HG02981 (cell line): ENCODE measurements around the gene MICOS13.
"Not testable (repeated sequence)": the region's sequence is repeated elsewhere in the genome, so short reads cannot be mapped to it uniquely, and the experiment has no call there.

Experiments
- ATAC-seq: cut with Tn5 transposase; IDR thresholded peaks from one replicate; pipeline ENCODE4 v1.9.1; 2021; ENCODE audit warnings: mild to moderate bottlenecking, moderate library complexity; ENCODE audit not compliant: unreplicated experiment

The MICOS13 gene

DNA sequence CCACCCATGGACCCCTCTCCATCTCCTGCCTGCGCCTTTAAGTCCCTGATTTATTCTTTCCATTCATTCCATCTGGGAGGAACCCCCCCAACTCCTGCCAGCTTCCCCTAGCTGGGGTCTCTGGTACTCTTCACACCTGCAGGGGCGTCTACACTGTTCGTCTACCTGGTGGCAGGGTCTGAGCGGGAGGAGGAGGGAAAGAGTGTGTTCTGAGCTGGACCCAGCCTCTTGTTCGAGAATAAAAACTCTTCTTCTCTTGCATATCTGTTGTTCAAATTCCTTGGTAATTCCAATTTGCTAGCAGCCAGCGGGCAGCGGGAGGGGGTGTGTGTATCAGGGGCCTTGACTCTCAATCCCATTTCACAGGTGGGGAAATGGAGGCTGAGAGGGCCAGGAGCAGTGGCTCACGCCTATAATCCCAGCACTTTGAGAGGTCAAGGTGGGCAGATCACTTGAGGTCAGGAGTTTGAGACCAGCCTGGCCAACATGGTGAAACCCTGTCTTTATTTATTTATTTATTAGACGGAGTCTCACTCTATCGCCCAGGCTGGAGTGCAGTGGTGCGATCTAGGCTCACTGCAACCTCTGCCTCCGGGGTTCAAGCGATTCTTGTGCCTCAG, 8.1 kb upstream of the MICOS13 start:
- not testable (repeated sequence) for ATAC-seq

DNA sequence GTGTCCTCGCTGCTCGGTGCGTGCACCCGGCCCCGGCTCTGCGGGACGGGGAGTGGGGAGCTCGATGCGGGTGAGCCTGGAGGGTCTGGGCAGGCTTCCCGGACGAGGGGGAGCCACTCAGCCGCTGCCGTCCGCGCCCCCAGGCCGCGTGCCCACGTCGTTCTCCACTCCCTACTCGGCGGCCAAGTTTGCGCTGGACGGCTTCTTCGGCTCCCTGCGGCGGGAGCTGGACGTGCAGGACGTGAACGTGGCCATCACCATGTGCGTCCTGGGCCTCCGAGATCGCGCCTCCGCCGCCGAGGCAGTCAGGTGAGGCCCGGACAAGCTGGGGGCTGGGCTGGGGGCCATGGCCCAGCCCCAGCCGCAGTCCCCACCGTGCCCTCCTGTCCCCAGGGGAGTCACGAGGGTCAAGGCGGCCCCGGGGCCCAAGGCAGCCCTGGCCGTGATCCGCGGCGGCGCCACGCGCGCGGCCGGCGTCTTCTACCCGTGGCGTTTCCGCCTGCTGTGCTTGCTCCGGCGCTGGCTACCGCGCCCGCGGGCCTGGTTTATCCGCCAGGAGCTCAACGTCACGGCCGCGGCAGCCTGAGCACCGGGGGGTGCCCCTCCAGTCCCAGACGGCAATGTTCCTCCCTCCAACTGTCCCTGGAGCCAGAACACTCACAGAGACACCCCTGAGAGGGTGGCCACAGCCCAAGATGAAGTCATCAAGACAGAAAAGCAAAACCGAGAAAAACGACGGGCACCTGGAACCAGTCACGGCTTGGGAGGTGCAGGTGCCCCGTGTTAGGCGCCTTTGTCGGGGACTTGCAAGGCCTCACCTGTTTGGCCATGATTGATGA, 7.3 kb upstream of the MICOS13 start:
- ATAC-seq: no peak

- ATAC-seq: peak; percentile 49
These were observed 6.5 kb upstream of the MICOS13 start for GRCh38 chr19:5686647-5687359.

- no peak for ATAC-seq
These were observed 6.0 kb upstream of the MICOS13 start for GRCh38 chr19:5686326-5686646.

DNA sequence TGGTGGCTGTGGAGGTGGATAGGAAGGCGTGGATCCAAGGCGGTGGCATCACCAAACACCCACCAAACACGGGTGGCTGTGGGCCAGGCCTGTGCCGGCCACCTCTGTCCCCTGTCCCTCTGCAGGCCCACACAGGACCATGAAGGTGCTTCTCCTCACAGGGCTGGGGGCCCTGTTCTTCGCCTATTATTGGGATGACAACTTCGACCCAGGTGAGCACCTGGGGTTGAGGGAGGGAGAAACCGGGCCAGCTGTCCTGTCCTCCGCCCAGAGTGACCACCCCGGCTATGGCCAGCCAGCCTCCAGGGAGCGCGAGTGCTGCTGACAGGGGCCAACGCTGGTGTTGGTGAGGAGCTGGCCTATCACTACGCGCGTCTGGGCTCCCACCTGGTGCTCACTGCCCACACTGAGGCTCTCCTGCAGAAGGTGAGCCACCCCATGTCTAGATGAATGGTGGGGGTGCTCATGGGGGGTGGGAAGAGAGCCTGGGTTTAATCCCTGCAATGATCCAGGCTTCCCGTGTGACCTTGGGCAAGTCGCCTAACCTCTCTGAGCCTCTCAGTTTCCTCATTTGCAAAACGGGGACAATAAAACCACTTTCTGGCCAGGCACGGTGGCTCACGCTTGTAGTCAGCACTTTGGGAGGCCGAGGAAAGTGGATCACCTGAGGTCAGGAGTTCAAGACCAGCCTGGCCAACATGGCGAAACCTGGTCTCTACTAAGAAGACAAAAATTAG, 4.5 kb upstream of the MICOS13 start:
- no peak for ATAC-seq

DNA sequence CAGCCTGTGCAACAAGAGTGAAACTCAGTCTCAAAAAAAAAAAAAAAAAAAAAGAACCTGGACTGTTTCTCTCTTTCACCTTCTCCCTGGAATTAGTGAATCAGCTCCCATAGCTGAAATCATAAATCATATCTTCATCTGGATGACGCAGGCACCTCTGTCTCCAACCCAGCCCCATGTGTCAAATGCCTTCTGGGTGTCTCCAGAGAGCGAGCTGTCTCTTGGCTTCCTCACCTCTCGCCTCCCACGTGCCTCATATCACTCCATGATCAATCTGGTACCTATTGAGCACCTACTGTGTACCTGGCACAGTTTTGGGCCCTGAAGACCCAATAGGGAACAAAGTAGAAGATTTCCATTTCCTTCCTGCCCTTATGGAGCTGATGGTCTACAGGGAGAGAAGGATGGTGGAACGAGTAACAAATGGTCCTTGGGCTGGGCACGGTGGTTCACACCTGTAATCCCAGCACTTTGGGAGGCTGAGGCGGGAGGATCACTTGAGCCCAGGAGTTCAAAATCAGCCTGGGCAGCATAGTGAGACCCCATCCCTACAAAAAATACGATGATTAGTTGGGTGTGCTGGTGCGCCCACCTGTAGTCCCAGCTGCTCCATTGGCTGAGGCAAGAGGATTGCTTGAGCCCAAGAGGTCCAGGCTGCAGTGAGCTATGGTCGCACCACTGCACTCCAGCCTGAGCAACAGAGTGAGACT, 3.0 kb upstream of the MICOS13 start:
- ATAC-seq: no peak

GRCh38 chr19:5682107-5682482, 1.8 kb upstream of the MICOS13 start:
- no peak for ATAC-seq

DNA sequence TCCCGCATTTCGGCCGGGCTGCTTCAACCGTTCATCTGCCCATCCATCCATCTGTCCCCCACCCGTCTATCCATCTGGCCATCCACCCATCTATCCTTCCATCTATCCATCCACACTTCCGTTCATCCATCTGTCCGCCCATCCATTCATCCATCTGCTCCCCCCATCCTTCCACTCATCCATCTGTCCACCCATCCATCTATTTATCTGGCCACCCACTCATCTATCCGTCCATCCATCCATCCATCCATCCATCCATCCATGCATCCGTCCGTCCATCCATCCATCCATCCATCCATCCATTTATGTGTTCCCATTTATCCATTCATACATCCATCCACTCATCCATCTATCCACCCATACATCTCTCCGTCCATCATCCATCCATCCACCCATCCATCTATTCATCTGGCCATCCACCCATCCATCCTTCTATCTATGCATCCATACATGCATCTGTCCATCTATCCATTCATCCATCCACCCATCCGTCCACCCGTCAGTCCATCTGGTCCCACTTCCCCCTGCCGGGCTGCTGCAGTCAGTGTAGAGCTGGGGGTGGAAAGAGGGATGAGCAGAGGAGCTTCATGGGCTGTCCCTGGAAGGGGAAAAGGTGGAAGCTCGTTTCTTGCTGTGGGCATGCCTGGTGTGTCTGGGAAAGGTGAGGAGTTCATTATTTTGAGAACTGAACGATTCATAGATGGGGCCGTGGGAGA, 1.2 kb upstream of the MICOS13 start:
- ATAC-seq: no peak

DNA sequence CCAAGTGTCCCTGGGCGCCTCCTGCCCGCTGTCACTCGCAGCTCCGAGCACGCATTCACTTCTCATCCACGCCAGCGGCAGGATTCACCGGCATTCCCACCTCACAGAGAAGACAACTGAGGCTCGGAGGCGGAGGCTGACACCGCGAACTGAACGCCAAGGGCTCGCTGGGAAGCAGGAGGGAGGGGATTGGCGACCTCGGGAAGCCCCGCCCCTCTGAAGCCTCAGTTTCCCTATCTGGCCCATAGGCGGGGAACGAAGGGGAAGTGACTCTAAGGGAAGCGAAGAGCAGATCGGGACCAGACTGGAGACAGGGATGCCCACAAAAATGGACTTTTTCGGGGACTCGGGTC, 256 bp downstream of the MICOS13 start:
- ATAC-seq: no peak

DNA sequence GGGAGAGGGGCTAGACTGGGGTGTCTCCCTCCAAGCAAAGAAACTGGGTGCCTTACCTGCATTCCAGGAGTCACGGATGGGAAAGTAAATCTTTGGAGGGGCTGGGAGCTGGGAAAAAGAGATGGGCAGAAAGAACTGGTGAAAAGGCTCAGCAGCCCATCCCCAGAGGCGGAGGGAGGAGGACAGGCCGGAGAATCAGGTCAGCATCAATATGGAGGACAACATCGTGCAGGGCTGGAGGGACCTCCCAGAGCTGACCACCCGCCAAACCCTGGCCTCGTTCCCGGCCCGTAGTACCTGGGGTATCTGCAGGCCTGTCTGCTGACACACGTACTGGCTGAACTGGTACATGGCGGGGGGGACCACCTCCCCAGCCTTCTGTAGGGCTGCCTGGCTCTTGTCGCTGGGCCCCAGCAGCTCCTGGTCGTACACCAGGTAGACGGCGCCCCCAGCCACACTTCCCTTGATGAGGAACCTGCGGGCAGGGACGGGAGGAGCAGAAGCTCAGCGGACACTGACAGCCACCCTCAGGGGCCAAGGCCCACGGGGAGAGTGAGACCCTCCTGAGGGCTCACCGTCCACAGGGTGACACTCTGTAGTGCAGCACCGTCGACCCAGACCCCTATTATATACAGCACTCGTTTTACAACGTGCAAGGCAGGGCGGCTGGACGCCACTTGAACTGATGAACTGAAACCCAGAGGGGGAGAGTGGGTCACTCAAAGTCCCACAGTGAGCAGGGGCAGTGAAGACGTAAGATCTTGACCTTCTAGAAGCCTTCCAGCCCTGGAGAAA, 830 bp downstream of the MICOS13 start:
- no peak for ATAC-seq

DNA sequence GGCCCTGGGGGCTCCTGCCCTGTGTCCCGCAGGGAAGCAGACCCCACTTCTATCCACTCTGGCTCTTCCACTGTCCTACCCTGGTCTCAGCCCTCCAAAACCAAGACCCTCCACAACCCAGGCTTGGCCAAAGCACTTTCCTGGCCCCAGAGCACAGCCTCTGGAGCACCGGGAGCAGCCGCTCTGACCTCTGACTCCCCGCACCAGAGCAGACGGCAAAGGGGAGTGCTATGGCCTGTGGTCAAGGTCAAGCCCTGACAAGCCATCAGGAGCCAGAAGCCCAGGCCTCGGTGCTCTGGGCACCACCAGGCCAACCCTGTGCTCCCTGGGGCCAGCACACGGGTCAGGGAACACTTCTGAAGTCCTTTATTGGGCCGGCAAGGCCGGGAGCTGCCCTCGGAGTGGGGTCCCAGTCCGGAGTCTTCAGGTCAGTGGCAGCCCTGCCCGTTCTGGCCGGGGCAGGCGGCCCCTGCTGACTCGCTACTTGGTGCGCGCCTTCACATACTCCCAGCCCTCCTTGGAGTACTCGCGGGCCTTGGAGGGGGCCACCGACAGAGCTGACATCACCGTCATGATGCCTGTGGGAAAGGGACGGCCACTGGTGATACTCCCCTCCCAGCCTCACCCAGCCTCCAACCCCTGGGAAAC, 2.1 kb downstream of the MICOS13 start:
- ATAC-seq: no peak

- no peak for ATAC-seq
These were observed 2.7 kb downstream of the MICOS13 start for GRCh38 chr19:5677580-5677979.

GRCh38 chr19:5677136-5677535, 3.2 kb downstream of the MICOS13 start:
- ATAC-seq: no peak

DNA sequence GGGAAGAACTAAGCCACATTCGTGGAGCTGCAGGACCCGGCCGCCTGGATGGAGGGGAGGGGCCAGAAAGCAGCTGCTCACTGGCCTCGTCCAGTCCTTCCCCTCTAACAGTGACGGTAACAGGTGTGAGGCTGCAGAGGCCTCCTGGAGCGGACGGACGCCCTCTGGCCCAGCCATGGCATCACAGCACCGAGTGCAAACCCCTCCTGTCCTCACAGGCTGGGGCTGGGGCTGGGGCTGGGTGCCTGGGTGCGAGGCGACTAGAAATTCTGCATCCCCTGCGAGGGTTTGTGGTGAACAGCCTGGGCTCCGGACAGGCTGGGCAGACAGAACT, 3.6 kb downstream of the MICOS13 start:
- ATAC-seq: no peak

GRCh38 chr19:5676105-5676771, 4.1 kb downstream of the MICOS13 start:
- no peak for ATAC-seq

GRCh38 chr19:5674714-5675113, 5.6 kb downstream of the MICOS13 start:
- ATAC-seq: no peak

DNA sequence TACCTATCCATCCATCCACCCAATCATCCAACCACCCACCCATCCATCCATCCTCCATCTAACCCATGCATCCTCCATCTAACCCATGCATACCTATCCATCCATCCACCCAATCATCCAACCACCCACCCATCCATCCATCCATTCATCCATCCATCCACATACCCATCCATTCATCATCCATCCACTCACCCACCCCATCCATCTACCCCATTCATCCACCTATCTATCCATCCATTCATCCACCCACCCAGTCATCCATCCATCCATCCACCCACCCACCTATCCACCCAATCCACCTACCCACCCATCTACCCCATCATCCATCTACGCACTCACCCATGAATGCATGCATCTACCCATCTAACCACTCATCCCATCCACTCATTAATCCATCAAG, 6.6 kb downstream of the MICOS13 start:
- no peak for ATAC-seq

DNA sequence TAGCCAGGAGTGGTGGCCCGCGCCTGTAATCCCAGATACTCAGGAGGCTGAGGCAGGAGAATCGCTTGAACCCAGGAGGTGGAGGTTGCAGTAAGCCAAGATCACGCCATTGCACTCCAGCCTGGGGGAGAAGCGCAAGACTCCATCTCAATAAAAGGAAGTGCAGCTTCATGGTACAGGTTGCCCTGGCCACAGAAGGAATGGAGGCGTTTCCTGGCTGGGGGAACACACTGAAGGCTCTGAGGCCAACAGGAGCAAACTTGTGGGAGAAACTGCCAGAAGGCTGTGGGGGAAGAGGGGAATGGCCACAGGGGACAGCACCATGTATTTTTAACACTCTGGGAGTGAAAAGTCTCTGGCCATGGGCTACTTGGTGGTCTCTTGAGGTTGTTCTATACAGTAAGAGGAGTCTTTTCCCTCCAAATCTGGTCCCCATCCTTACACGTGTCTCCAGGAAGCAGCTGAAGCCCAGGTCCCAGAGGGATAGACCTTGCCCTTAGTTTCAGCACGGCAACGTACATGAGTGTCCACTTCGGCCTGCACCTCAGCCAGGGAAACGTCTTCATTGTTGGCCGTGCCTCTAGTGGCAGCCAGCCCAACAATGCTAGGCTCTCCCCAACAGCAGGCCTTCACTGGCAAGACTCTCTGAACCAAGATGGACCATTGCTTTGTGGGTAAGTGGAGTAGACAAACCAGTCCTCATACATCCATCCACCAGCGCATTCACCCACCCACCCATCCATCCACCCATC, 7.4 kb downstream of the MICOS13 start:
- ATAC-seq: no peak
